Measurements from ENCODE around the gene ZNF319. TPM values are rescaled to one million over a fixed set of nuclear protein-coding genes. Genes with fewer than 3 reads are reported as not detected.

The ZNF319 gene
- total RNA-seq, 1 donor from 2014 or later, result 14.9 TPM

DNA sequence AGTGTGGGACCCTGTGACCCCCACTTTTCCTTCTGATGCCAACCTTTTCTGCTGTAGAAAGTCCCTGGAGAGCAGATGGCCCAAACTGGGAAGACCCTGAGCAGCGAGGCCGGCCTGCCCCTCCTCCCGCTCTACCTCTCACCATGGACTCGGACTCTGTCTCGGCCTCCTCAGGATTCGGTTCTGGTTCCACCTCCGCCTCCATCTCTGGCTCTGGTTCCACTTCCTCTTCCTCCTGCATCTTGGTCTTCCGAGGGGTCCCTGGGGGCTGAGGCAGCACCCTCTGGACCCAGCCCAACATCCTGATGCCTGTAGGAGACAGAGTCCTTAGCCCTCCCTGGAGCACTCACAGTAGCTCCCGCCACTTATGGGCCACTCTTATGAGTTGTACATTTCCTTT lies 33.5 kb downstream of the ZNF319 start:
- no peaks in the 10 kb centered on the region for H3K36me3 Mint-ChIP-seq (ENCODE audit: insufficient read depth)
- TF ChIP-seq, protein P1, sequence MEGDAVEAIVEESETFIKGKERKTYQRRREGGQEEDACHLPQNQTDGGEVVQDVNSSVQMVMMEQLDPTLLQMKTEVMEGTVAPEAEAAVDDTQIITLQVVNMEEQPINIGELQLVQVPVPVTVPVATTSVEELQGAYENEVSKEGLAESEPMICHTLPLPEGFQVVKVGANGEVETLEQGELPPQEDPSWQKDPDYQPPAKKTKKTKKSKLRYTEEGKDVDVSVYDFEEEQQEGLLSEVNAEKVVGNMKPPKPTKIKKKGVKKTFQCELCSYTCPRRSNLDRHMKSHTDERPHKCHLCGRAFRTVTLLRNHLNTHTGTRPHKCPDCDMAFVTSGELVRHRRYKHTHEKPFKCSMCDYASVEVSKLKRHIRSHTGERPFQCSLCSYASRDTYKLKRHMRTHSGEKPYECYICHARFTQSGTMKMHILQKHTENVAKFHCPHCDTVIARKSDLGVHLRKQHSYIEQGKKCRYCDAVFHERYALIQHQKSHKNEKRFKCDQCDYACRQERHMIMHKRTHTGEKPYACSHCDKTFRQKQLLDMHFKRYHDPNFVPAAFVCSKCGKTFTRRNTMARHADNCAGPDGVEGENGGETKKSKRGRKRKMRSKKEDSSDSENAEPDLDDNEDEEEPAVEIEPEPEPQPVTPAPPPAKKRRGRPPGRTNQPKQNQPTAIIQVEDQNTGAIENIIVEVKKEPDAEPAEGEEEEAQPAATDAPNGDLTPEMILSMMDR (IDR thresholded peaks at IDR 0.05; ENCODE audit: unreplicated experiment), result no peak
- no peak overlapping the region for H3K27ac Mint-ChIP-seq
- H3K27me3 Mint-ChIP-seq, result peaks cover 5% of the 10 kb centered on the region
- DNase-seq (ENCODE audit: low spot score, unreplicated experiment), result no peak
- H3K9me3 Mint-ChIP-seq (ENCODE audit: low read depth), result no peaks in the 10 kb centered on the region
- no peak overlapping the region for H3K4me3 Mint-ChIP-seq (ENCODE audit: low read depth)
- peaks cover 2% of the 10 kb centered on the region for H3K4me1 Mint-ChIP-seq (ENCODE audit: low read depth)

DNA sequence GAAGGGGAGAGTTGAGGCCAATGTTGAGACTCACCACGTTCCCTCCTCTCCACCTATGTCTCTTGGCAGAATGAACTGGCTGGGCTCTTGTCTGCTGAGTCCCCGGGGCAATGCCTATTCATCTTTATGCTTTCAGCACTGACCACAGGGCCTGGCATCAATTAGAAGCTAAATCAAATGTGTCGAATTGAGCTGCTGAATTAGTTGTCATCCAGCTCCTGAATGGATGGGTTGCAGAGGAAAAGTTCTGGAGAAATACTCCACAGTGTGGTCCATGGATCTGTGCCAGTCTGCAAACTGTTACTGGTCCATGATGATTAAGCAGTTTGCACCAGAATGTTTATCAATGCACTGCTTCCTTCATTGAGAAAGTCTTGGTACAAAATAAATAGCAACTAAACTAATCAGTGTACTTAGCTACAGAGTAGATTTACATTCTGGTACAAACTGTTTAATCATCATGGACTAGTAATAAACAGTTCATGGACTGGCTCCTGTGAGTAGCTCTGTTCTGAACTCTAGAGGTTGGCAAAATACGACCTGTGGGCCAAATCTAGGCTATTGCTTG lies 34.2 kb downstream of the ZNF319 start:
- H3K27me3 Mint-ChIP-seq, result peaks cover 6% of the 10 kb centered on the region

DNA sequence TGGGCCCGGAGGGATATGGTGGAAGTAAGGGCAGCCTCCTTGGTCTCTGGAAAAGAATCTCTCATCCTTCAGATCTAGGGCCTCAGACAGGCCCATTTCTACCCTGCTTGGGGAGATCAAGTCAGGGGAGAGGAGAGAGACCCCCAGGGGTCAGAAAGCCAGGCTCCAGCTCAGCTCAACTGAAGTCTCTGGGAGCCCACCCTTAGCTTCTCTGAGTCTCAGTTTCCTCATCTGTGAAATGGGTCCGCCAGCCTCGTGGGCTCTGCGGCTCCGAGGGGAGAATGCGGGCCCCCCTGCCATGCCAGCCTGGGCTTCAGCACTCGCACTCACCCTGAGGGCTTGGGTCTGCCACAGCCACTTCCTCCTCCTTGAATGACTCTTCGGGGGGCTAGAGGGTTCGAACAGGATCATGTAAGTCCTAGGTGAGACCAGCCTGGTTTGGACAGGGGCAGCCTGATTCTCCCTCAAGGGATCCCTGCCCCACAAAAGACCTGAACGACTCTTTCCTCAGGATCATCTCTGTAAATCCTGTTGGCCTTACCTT lies 36.2 kb downstream of the ZNF319 start:
- peaks cover 8% of the 10 kb centered on the region for H3K27me3 Mint-ChIP-seq
- no peaks in the 10 kb centered on the region for H3K4me1 Mint-ChIP-seq (ENCODE audit: low read depth)
- TF ChIP-seq, protein P1 (IDR thresholded peaks at IDR 0.05; ENCODE audit: unreplicated experiment), result no peak
- no peaks in the 10 kb centered on the region for H3K36me3 Mint-ChIP-seq (ENCODE audit: insufficient read depth)
- no peaks in the 10 kb centered on the region for H3K9me3 Mint-ChIP-seq (ENCODE audit: low read depth)
- no peak for DNase-seq (ENCODE audit: low spot score, unreplicated experiment)
- H3K27ac Mint-ChIP-seq, result no peak overlapping the region
- H3K4me3 Mint-ChIP-seq (ENCODE audit: low read depth), result no peak overlapping the region

More for the DNA sequence above, 34.2 kb downstream of the ZNF319 start:
- TF ChIP-seq, protein P1 (IDR thresholded peaks at IDR 0.05; ENCODE audit: unreplicated experiment), result no peak
- Mint-ChIP-seq H3K4me3 (ENCODE audit: low read depth) (no peak overlapping the region), H3K4me1 (ENCODE audit: low read depth) (peaks cover 2% of the 10 kb centered on the region), H3K36me3 (ENCODE audit: insufficient read depth) (no peaks in the 10 kb centered on the region), H3K27ac (no peak overlapping the region), H3K9me3 (ENCODE audit: low read depth) (no peaks in the 10 kb centered on the region)
- no peak for DNase-seq (ENCODE audit: low spot score, unreplicated experiment)

DNA sequence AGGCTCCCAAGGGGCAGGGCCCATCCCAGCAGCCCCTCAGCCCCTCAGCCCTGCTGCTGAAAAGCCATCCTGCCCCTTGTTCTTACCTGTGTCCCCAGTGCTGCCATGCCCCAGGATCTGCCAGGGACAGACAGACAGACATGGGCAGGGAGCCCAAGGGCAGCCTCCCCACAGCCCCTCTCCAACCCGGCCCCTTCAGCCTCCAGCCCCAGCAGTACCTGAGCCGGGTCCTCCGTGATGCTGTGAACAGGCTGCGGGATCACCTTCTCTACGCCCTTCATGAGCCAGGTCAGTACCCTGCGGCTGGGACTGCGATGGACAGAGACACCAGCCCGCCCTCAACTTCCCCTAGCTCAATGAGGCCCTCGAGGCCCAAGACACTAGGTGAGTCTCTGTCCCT lies 37.7 kb downstream of the ZNF319 start:
- peaks cover 8% of the 10 kb centered on the region for H3K27me3 Mint-ChIP-seq
- H3K4me1 Mint-ChIP-seq (ENCODE audit: low read depth), result peaks cover 3% of the 10 kb centered on the region
- no peaks in the 10 kb centered on the region for H3K9me3 Mint-ChIP-seq (ENCODE audit: low read depth)
- no peak overlapping the region for H3K27ac Mint-ChIP-seq
- no peak for DNase-seq (ENCODE audit: low spot score, unreplicated experiment)
- H3K36me3 Mint-ChIP-seq (ENCODE audit: insufficient read depth), result no peaks in the 10 kb centered on the region
- no peak overlapping the region for H3K4me3 Mint-ChIP-seq (ENCODE audit: low read depth)
- TF ChIP-seq, protein P1 (IDR thresholded peaks at IDR 0.05; ENCODE audit: unreplicated experiment), result no peak

DNA sequence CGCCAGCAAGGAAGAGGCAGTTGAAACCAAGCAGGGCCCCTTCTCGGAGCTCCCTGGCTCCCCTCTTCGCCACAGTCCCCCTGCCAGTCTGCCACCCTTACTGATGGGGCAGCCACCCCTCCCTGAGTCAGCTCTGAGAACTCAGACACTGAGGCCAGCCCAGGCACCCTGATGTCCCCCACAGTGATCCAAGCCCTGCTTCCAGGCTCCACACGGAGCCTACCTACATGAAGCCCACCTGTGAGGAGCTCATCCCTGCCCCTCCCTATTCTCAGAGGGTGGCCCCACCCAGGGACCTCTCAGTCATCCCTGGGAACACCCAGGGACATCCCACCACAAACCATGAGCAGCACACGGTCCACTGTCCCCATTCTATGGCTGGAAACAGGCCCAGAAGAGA lies 38.4 kb downstream of the ZNF319 start:
- Mint-ChIP-seq H3K9me3 (ENCODE audit: low read depth) (no peaks in the 10 kb centered on the region), H3K4me3 (ENCODE audit: low read depth) (no peak overlapping the region), H3K27ac (no peak overlapping the region), H3K36me3 (ENCODE audit: insufficient read depth) (no peaks in the 10 kb centered on the region), H3K4me1 (ENCODE audit: low read depth) (peaks cover 5% of the 10 kb centered on the region), H3K27me3 (peaks cover 8% of the 10 kb centered on the region)
- no peak for DNase-seq (ENCODE audit: low spot score, unreplicated experiment)
- TF ChIP-seq, protein P1 (IDR thresholded peaks at IDR 0.05; ENCODE audit: unreplicated experiment), result no peak
